DMS114 treated with DMSO at 0.1 percent for 48 hours (cell line): ENCODE data around the gene TMEM267.
"Not testable (repeated sequence)": the region's sequence is repeated elsewhere in the genome, so short reads cannot be mapped to it uniquely, and the experiment has no call there.

ENCODE experiments used
- DNase-seq: peaks from one replicate; lab custom pipeline; 2025; ENCODE audit not compliant: unreplicated experiment; lab: John Stamatoyannopoulos, UW

TMEM267 gene

GRCh38 chr5:43461066-43461465 is 22.6 kb downstream of the TMEM267 start:
- no peak for DNase-seq

GRCh38 chr5:43456556-43456955 is 27.1 kb downstream of the TMEM267 start:
- no peak for DNase-seq

GRCh38 chr5:43441575-43441974 is 42.1 kb downstream of the TMEM267 start:
- DNase-seq: not testable (repeated sequence)

- DNase-seq: no peak
These were observed 46.5 kb downstream of the TMEM267 start for GRCh38 chr5:43437062-43437660.

- no peak for DNase-seq
These were observed 50.3 kb downstream of the TMEM267 start for GRCh38 chr5:43433382-43433781.

- no peak for DNase-seq
These were observed 50.9 kb downstream of the TMEM267 start for GRCh38 chr5:43432486-43433375.

- DNase-seq: no peak
These were observed 54.0 kb downstream of the TMEM267 start for GRCh38 chr5:43429706-43430105.

- no peak for DNase-seq
These were observed 54.6 kb downstream of the TMEM267 start for GRCh38 chr5:43429016-43429415.

GRCh38 chr5:43427306-43427705 is 56.4 kb downstream of the TMEM267 start:
- DNase-seq: no peak

GRCh38 chr5:43425983-43426382 is 57.7 kb downstream of the TMEM267 start:
- no peak for DNase-seq

GRCh38 chr5:43423086-43423485 is 60.6 kb downstream of the TMEM267 start:
- not testable (repeated sequence) for DNase-seq

GRCh38 chr5:43422143-43422542 is 61.5 kb downstream of the TMEM267 start:
- DNase-seq: no peak

GRCh38 chr5:43421450-43422133 is 62.1 kb downstream of the TMEM267 start:
- DNase-seq: no peak

- DNase-seq: no peak
These were observed 63.4 kb downstream of the TMEM267 start for GRCh38 chr5:43420241-43420640.

GRCh38 chr5:43418561-43418960 is 65.1 kb downstream of the TMEM267 start:
- no peak for DNase-seq

- no peak for DNase-seq
These were observed 66.8 kb downstream of the TMEM267 start for GRCh38 chr5:43416803-43417394.

- DNase-seq: no peak
These were observed 67.5 kb downstream of the TMEM267 start for GRCh38 chr5:43415935-43416802.

GRCh38 chr5:43413966-43414365 is 69.7 kb downstream of the TMEM267 start:
- DNase-seq: no peak

GRCh38 chr5:43412644-43413043 is 71.0 kb downstream of the TMEM267 start:
- DNase-seq: no peak

- DNase-seq: no peak
These were observed 71.5 kb downstream of the TMEM267 start, which contains the start of gene CCL28 for GRCh38 chr5:43412156-43412555. TSS of gene CCL28 (minus strand) at chr5:43412391. CDS start at chr5:43412316, 75 bp downstream.
